ENCODE data around the gene LAMA4. TPM values are rescaled to one million over a fixed set of nuclear protein-coding genes. Genes with fewer than 3 reads are reported as not detected.

The LAMA4 gene
- total RNA-seq, 1 experiment from 2014 or later = 1.1 TPM

- Histone ChIP-seq H3K27me3 (ENCODE audit: insufficient read depth, low read length) (no peaks in the 10 kb centered on the region), H3K9me3 (ENCODE audit: control insufficient read depth, low read depth, low read length) (no peaks in the 10 kb centered on the region), H3K4me2 (ENCODE audit: insufficient read depth, insufficient read length, low read length) (no peak overlapping the region), H3K9ac (ENCODE audit: extremely low read depth, insufficient read length, low read length) (no peak overlapping the region), H2BK12ac (ENCODE audit: insufficient read length, low read depth, low read length) (no peak overlapping the region), H3K4ac (ENCODE audit: low read depth, low read length) (no peak overlapping the region), H4K91ac (ENCODE audit: insufficient read length, low read depth, low read length) (no peak overlapping the region), H3K23me2 (ENCODE audit: insufficient read length, low read depth, low read length, poor library complexity, severe bottlenecking) (no peaks in the 10 kb centered on the region), H3K4me1 (ENCODE audit: insufficient read depth, low read length) (peaks cover 3% of the 10 kb centered on the region; the same call in 1 of the 2 replicates), H3K79me1 (ENCODE audit: insufficient read depth, low read depth, low read length, poor library complexity, severe bottlenecking) (no peaks in the 10 kb centered on the region), H4K5ac (ENCODE audit: insufficient read length, low read depth, low read length) (no peak overlapping the region), H4K20me1 (ENCODE audit: control insufficient read depth, insufficient read depth, insufficient read length) (no peaks in the 10 kb centered on the region), H3K14ac (ENCODE audit: insufficient read depth, low read length) (no peak overlapping the region), H2BK120ac (ENCODE audit: low read depth, low read length, poor library complexity, severe bottlenecking) (no peak overlapping the region), H2BK20ac (ENCODE audit: low read depth, low read length, poor library complexity, severe bottlenecking) (no peak overlapping the region), H2BK15ac (ENCODE audit: low read depth, low read length) (no peak overlapping the region), H2AK5ac (ENCODE audit: insufficient read length, low read length) (no peak overlapping the region), H3K23ac (ENCODE audit: insufficient read length, low read depth, low read length) (no peak overlapping the region), H3T11ph (ENCODE audit: low read length) (no peak overlapping the region), H2BK5ac (ENCODE audit: insufficient read length, low read length) (no peak overlapping the region), H4K8ac (replicated peaks; ENCODE audit: insufficient read length, low read depth, low read length) (no peak overlapping the region), H3K27ac (ENCODE audit: insufficient read length, low read depth, low read length) (no peak overlapping the region), H3K56ac (ENCODE audit: insufficient read length, low read depth, low read length) (no peak overlapping the region), H3K79me2 (ENCODE audit: insufficient read depth, low read length) (no peaks in the 10 kb centered on the region), H2AFZ (ENCODE audit: low read length) (no peak overlapping the region), H3K18ac (ENCODE audit: insufficient read length, low read depth, low read length) (no peak overlapping the region)
- Mint-ChIP-seq H3K27me3 (ENCODE audit: low read depth) (no peaks in the 10 kb centered on the region), H3K4me3 (no peak overlapping the region), H3K27ac (peak overlapping the region in 2 of 3 experiments; percentile 16 to 23; a peak in 1 of 7 replicates), H3K9me3 (no peaks in the 10 kb centered on the region), H3K4me1 (peaks cover 6 to 8% of the 10 kb centered on the region in 2 experiments), H3K36me3 (ENCODE audit: insufficient read depth in 1 of 3, low read depth in 3 of 3) (peaks cover 0 to under 1% (median 0%) of the 10 kb centered on the region in 3 experiments; a peak in 2 of 7 replicates)
- no CpG with 5 or more reads among the region's 6 CpGs for WGBS (ENCODE audit: extremely low coverage, insufficient read length, low lambda C conversion rate)
- TF ChIP-seq CTCF (conservative IDR thresholded peaks at IDR 0.05) = no peak
- DNase-seq = no peak
These were observed 37.5 kb downstream of the LAMA4 start for GRCh38 chr6:112216662-112217551.
